DND-41 (cell line): Measurements from ENCODE around the gene RAPGEF1.

Experiments used
- ATAC-seq: fragments of 200-7000 bp; cut with Tn5 transposase; 3 replicates; pipeline ENCODE4 v1.9.1; 2021; ENCODE audit warnings: low read depth; ENCODE audit not compliant: insufficient read depth
- DNase-seq: peaks from one replicate; pipeline ENCODE4 v3.0.0-alpha.2; 2020
- H2AFZ ChIP-seq: 2 replicates; pipeline ENCODE4 v1.6.0; 2012; ENCODE audit warnings: low read depth, low read length
- H3K27ac ChIP-seq: 2 replicates; pipeline ENCODE4 v1.5.1; 2012; ENCODE audit warnings: low read length, inconsistent platforms
- H3K27me3 ChIP-seq: fragments of 200-600 bp; sonication (generic); 2 replicates; pipeline ENCODE4 v1.6.0; 2012; ENCODE audit warnings: low read length, mild to moderate bottlenecking, inconsistent platforms; ENCODE audit not compliant: insufficient read depth, poor library complexity
- H3K36me3 ChIP-seq: 2 replicates; pipeline ENCODE4 v1.5.1; 2012; ENCODE audit warnings: low read length, inconsistent platforms; ENCODE audit not compliant: insufficient read depth
- H3K4me1 ChIP-seq: 2 replicates; pipeline ENCODE4 v1.5.1; 2012; ENCODE audit warnings: mild to moderate bottlenecking, low read length; ENCODE audit not compliant: insufficient read depth
- H3K4me2 ChIP-seq: 2 replicates; pipeline ENCODE4 v1.6.0; 2012; ENCODE audit warnings: mild to moderate bottlenecking, moderate library complexity, low read length, inconsistent platforms; ENCODE audit not compliant: insufficient read depth
- H3K4me3 ChIP-seq, 2 experiments: fragments of 200-600 bp in 1 of 2; shearing (Covaris generic) in 1 of 2; 2 replicates each; pipeline ENCODE4 v1.5.1; 2012 to 2016; ENCODE audit warnings: inconsistent platforms in 2 of 2, low read length in 2 of 2, mild to moderate bottlenecking in 2 of 2, low read depth in 1 of 2, moderate library complexity in 1 of 2
- H3K79me2 ChIP-seq: 2 replicates; pipeline ENCODE4 v1.6.0; 2012; ENCODE audit warnings: low read length, inconsistent platforms; ENCODE audit not compliant: insufficient read depth
- H3K9ac ChIP-seq: 2 replicates; pipeline ENCODE4 v1.6.0; 2012; ENCODE audit warnings: low read depth, mild to moderate bottlenecking, inconsistent platforms, low read length, moderate library complexity
- H3K9me3 ChIP-seq: 2 replicates; pipeline ENCODE4 v1.5.1; 2012; ENCODE audit warnings: low read length, moderate library complexity, mild to moderate bottlenecking, inconsistent platforms; ENCODE audit not compliant: insufficient read depth, severe bottlenecking
- H4K20me1 ChIP-seq: 2 replicates; pipeline ENCODE4 v1.6.0; 2012; ENCODE audit warnings: low read length; ENCODE audit not compliant: insufficient read depth
- EZH2 ChIP-seq: IDR thresholded peaks from 3 replicates; pipeline ENCODE4 v1.6.1; 2012; ENCODE audit warnings: borderline replicate concordance, low read depth, mild to moderate bottlenecking, moderate library complexity, low read length, inconsistent platforms; ENCODE audit not compliant: severe bottlenecking
- TF ChIP-seq, protein P1 (sequence below): IDR thresholded peaks from 2 replicates; pipeline ENCODE4 v1.5.1; 2012; ENCODE audit warnings: borderline replicate concordance, low read length, moderate library complexity, mild to moderate bottlenecking; ENCODE audit not compliant: poor library complexity, severe bottlenecking; ENCODE audit errors: extremely low read depth

RAPGEF1 gene

DNA sequence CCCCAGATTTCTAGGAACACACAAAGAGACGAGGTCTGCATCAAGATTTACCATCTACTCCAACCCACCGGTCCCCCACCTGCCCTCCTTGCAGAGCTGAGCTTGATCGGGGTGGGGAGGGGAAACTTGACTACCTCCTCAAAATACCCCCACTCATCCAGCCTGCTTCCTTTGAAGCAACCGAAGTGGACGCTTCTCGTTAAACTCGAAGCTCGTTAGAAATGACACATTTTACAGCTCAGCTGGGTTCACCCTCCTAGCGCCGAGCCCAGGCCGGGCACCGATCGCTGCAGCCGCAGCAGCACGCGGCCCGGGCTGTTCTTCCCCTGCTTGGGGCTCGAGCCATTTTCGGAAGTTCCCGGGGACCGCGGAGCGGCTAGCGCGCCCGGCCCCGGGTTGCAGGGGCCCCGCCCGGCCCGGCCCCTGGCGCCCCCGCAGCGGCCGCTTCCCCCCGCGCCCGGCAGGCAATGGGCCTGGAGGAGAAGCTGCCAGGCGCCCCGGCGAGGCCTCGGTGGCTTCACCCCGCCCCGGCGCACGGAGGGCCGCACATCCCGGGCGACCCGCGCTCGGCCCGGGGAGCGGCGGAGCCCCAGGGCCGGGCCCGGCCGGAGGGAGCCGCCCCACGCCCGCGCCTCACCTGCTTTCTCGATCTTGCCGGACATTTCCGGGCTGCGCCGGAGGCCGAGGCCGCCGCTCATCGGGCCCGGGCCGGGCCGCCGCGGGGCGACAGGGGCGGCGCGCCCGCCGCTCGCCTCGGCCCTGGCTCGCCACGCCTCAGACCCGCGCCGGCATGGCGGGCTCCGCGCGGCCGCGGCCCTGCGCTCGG lies 530 bp downstream of the RAPGEF1 start:
- Histone ChIP-seq H3K4me2 (peak overlapping the region; percentile 87), H3K79me2 (peaks cover 48% of the 10 kb centered on the region), H2AFZ (peak overlapping the region; percentile 62), H3K36me3 (peaks cover 6% of the 10 kb centered on the region; the same call in 1 of the 2 replicates), H3K9ac (peak overlapping the region; percentile 67), H3K27me3 (no peaks in the 10 kb centered on the region), H3K4me1 (peaks cover 42% of the 10 kb centered on the region), H3K9me3 (peaks cover 4% of the 10 kb centered on the region), H3K4me3 (peak overlapping the region; percentile 39 to 70), H4K20me1 (peaks cover 41% of the 10 kb centered on the region), H3K27ac (peak overlapping the region; percentile 47; the same call in 1 of the 2 replicates)
- no peak for TF ChIP-seq EZH2
- TF ChIP-seq, protein P1, sequence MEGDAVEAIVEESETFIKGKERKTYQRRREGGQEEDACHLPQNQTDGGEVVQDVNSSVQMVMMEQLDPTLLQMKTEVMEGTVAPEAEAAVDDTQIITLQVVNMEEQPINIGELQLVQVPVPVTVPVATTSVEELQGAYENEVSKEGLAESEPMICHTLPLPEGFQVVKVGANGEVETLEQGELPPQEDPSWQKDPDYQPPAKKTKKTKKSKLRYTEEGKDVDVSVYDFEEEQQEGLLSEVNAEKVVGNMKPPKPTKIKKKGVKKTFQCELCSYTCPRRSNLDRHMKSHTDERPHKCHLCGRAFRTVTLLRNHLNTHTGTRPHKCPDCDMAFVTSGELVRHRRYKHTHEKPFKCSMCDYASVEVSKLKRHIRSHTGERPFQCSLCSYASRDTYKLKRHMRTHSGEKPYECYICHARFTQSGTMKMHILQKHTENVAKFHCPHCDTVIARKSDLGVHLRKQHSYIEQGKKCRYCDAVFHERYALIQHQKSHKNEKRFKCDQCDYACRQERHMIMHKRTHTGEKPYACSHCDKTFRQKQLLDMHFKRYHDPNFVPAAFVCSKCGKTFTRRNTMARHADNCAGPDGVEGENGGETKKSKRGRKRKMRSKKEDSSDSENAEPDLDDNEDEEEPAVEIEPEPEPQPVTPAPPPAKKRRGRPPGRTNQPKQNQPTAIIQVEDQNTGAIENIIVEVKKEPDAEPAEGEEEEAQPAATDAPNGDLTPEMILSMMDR: no peak
- DNase-seq: peak; percentile 41
- peak; percentile 58 for ATAC-seq

DNA sequence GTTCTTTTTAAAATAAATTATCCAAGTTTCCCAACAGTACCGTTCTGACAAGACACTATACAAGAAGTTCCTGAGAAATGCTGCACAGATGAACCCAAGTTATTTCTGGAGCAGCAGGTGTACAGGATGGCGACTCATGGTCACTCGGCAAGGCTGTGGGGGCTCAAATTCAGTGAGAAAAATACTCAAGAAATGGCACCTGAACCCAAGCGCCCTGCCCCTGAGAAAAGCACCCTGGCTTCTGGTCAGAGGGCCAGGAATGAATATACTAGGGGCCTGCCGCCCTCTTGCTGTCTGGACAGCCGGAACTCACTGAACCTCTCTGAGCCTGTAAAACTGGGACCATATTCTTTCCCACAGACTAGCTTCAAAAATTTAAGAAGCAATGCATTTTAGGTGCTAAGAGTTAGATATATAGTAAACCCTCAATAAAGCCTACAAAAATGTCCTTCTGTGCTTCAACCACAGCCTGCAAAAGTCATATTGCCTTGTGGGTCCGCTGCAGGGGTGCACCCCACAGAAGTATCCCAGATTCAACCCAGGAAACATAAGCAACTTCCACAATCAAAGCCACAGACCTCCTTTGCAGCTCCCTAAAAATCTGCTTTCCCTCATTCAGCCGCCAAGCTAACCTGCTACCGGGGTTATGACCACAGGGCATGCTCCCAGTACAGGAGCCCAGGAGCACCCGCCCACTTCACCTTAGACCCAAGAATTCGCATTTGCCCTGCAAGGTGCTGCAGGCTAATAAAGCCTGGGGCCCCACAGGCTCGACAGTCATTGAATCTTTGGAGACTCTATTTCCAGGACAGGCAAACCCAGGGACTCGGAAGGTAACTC lies 1.4 kb downstream of the RAPGEF1 start:
- Histone ChIP-seq H3K4me1 (peaks cover 51% of the 10 kb centered on the region), H3K79me2 (peaks cover 52% of the 10 kb centered on the region), H3K27ac (peak overlapping the region; percentile 47)

DNA sequence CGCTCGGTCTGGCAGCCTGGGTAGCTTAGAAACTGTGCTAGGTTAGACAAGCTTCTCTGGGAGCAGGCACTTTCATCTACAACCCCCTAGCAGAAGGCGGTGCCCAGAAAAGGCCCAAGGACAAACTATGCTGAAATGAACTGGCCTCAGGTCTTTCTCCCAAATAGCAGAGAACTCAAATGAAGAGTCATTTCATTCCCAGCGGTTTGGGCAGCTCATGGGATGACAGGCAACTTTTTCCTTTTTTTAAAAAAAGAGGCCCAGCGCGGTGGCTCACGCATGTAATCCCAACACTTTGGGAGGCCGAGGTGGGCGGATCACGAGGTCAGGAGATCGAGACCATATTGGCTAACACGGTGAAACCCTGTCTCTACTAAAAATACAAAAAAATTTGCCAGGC lies 2.5 kb downstream of the RAPGEF1 start:
- H3K9ac ChIP-seq: no peak overlapping the region
- H3K4me3 ChIP-seq: no peak overlapping the region
- H3K36me3 ChIP-seq: peaks cover 6% of the 10 kb centered on the region; the same call in 1 of the 2 replicates
- H3K4me2 ChIP-seq: 0 out of 2 replicates have a peak overlapping the region, but pooled peaks have one; percentile 4
- peaks cover 59% of the 10 kb centered on the region for H4K20me1 ChIP-seq
- TF ChIP-seq, protein P1: no peak
- TF ChIP-seq EZH2: no peak
- H3K27me3 ChIP-seq: no peaks in the 10 kb centered on the region
- DNase-seq (no peak), ATAC-seq (no peak)
- no peak overlapping the region for H2AFZ ChIP-seq
- peaks cover 4% of the 10 kb centered on the region for H3K9me3 ChIP-seq
- H3K27ac ChIP-seq: no peak overlapping the region
- peaks cover 60% of the 10 kb centered on the region for H3K4me1 ChIP-seq
- peaks cover 62% of the 10 kb centered on the region for H3K79me2 ChIP-seq

More for the DNA sequence above, 1.4 kb downstream of the RAPGEF1 start:
- Histone ChIP-seq H3K27me3 (no peaks in the 10 kb centered on the region), H3K4me2 (peak overlapping the region; percentile 87), H3K36me3 (peaks cover 6% of the 10 kb centered on the region; the same call in 1 of the 2 replicates), H4K20me1 (peaks cover 49% of the 10 kb centered on the region), H3K9ac (peak overlapping the region; percentile 67), H2AFZ (peak overlapping the region; percentile 62), H3K9me3 (peaks cover 4% of the 10 kb centered on the region), H3K4me3 (peak overlapping the region; percentile 39 to 70)
- no peak for DNase-seq
- peak; percentile 14; the same call in 2 of the 3 replicates for ATAC-seq
- no peak for TF ChIP-seq EZH2
- TF ChIP-seq, protein P1: no peak
